GM21717 (cell line): ENCODE data around the gene CTBP2.

Experiments
- ATAC-seq: cut with Tn5 transposase; IDR thresholded peaks from one replicate; pipeline ENCODE4 v1.9.1; 2021; ENCODE audit warnings: mild to moderate bottlenecking, moderate library complexity; ENCODE audit not compliant: unreplicated experiment

The CTBP2 gene

GRCh38 chr10:124956764-124957163 lies 203.6 kb downstream of the CTBP2 start:
- ATAC-seq: no peak

GRCh38 chr10:124955868-124956267 lies 204.5 kb downstream of the CTBP2 start:
- ATAC-seq: no peak

GRCh38 chr10:124955243-124955642 lies 205.1 kb downstream of the CTBP2 start:
- no peak for ATAC-seq

- ATAC-seq: no peak
Observed at GRCh38 chr10:124953421-124953820, 206.9 kb downstream of the CTBP2 start.

GRCh38 chr10:124952123-124952522 lies 208.2 kb downstream of the CTBP2 start:
- no peak for ATAC-seq

- ATAC-seq: no peak
Observed at GRCh38 chr10:124949543-124949942, 210.8 kb downstream of the CTBP2 start.

GRCh38 chr10:124946945-124947344 lies 213.4 kb downstream of the CTBP2 start:
- no peak for ATAC-seq

- no peak for ATAC-seq
Observed at GRCh38 chr10:124944982-124945381, 215.4 kb downstream of the CTBP2 start.

GRCh38 chr10:124943301-124944092 lies 216.9 kb downstream of the CTBP2 start:
- no peak for ATAC-seq

- no peak for ATAC-seq
Observed at GRCh38 chr10:124942317-124943169, 217.8 kb downstream of the CTBP2 start.

GRCh38 chr10:124941823-124942222 lies 218.5 kb downstream of the CTBP2 start, which contains the start of gene ZRANB1:
TSS of gene ZRANB1 (plus strand) at chr10:124942123. CDS start at chr10:124942494, 371 bp downstream.
- no peak for ATAC-seq

GRCh38 chr10:124939290-124939689 lies 221.1 kb downstream of the CTBP2 start:
- ATAC-seq: no peak

- ATAC-seq: no peak
Observed at GRCh38 chr10:124936813-124937212, 223.6 kb downstream of the CTBP2 start.

GRCh38 chr10:124935946-124936345 lies 224.4 kb downstream of the CTBP2 start:
- ATAC-seq: no peak
